ENCODE measurements around the gene FAM98C. TPM values are rescaled to one million over a fixed set of nuclear protein-coding genes. Genes with fewer than 3 reads are reported as not detected.
"Not testable (repeated sequence)": the region's sequence is repeated elsewhere in the genome, so short reads cannot be mapped to it uniquely, and the experiment has no call there.

Gene FAM98C
- total and polyA plus RNA-seq, 2 donors = 5.1 to 27.9 TPM

DNA sequence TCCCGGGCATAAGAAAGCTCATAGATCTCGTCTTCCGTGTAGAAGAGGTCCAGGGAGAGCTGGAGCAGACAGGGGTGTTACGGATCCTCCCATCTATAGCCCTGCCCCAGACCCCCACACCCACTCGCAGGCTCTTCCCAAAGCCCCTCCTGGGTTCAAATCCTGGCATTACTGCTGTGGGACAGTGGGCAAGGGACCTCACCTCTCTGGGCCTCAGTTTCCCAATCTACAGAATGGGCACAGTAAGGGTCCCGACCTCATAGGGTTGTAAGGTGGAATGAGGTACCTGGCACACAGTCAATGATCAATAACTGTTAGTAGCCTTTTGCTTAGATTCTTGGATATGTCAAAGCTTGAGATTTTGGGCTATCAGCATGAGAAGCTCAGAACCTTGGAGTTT is 10.5 kb downstream of the FAM98C start:
- no peak overlapping the region for H3K27ac ChIP-seq (ENCODE audit: low read depth)
- 84% methylated on average over 6 of the region's 6 CpGs for WGBS
- no peak for DNase-seq (ENCODE audit: extremely low spot score)
- no peaks in the 10 kb centered on the region for H3K36me3 ChIP-seq (ENCODE audit: insufficient read depth)
- no peaks in the 10 kb centered on the region for H3K4me1 ChIP-seq (ENCODE audit: insufficient read depth)
- H3K4me3 ChIP-seq (ENCODE audit: low read depth, low read length) = no peak overlapping the region

DNA sequence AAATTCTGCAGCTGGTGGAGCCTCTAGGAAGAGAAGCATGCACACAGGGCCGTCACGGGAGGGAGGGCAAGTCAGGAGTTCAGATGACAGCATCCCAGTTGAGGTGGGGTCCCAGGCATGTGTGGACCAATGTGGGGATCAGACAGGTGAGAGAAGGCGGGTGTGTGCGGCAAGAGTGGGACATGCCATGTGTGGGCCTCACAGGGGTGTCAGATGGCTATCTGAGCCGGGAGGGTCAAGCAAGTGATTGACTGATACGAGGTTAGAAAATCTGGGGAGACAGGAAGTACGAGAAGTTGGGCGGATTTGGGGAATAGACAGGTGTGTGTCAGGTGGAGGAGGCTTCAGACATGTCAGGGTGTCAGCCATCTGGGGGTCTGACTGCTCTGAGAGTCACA is 14.3 kb downstream of the FAM98C start:
- no peak overlapping the region for H3K27ac ChIP-seq (ENCODE audit: low read depth)
- DNase-seq (ENCODE audit: extremely low spot score) = no peak
- no peak overlapping the region for H3K4me3 ChIP-seq (ENCODE audit: low read depth, low read length)
- H3K36me3 ChIP-seq (ENCODE audit: insufficient read depth) = no peaks in the 10 kb centered on the region
- H3K4me1 ChIP-seq (ENCODE audit: insufficient read depth) = no peaks in the 10 kb centered on the region
- WGBS = 68% methylated on average over 8 of the region's 8 CpGs

DNA sequence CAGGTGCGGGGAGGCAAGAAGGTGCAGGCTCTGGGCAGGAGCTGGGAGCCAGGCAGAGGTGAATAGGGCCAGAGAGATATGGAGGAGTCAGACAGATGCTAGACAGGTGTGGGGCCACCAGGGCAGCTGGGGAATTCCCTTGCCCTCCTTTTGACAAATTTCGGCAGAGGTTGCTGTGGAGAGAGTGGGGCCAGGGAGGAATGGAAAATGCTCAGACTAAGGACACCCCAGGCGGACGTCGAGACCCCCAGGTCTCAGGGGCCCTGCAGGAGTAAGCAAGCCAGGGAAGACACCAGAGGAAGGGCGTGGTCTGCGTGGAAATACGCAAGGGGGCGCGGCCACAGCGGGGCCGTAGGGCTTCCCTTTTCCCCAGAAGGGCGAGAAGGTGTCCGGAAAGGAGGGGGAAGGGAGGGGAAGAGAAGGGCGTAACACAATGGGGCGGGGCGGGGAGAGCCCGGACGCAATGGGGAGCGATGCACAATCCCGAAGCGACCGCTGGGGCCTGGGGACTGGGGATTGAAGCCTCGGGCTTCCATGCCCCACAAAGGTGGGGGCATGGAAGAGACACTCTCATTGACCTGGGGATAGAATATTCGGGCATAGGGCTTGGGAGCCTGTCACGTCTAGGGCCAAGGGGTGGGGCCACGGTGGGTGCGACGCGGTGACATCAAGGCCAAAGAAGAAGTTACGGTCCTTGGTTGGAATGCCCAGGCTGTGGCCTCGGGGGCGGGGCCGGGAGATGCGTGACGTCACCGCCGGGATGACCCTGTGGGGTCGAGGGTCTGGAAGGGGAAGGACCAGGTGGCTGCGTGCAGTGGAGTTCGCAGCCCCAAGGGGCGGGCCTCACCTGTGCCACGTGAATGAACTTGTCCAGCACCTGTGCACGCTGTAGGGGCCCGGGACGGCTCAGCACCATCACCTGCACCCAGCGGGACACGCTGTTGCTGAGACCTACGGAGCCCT is 14.9 kb downstream of the FAM98C start:
- H3K36me3 ChIP-seq (ENCODE audit: insufficient read depth) = no peaks in the 10 kb centered on the region
- H3K4me3 ChIP-seq (ENCODE audit: low read depth, low read length) = no peak overlapping the region
- H3K27ac ChIP-seq (ENCODE audit: low read depth) = no peak overlapping the region
- 6% methylated on average over 49 of the region's 49 CpGs for WGBS
- DNase-seq (ENCODE audit: extremely low spot score) = no peak
- H3K4me1 ChIP-seq (ENCODE audit: insufficient read depth) = no peaks in the 10 kb centered on the region

DNA sequence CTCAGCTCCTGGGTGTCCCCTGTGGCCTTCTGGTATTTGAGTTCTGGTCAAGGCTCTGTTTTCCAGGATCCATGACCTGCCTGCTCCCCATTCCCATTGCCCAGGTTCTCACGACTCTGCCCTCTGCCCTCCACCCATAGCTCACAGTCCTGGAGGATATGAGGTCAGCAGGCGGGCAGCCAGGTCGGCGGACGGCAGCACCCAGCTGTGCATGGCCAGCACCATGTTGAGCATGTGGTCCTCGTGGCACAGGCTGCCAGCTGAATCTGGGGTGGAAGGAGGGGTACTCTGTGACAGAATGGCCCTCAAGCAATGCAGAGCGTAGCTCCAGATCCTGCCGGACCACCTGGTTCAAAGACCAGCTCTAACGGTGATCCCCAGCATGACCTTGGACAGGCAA is 18.0 kb downstream of the FAM98C start:
- 83% methylated on average over 9 of the region's 9 CpGs for WGBS
- H3K4me3 ChIP-seq (ENCODE audit: low read depth, low read length) = no peak overlapping the region
- no peaks in the 10 kb centered on the region for H3K4me1 ChIP-seq (ENCODE audit: insufficient read depth)
- no peaks in the 10 kb centered on the region for H3K36me3 ChIP-seq (ENCODE audit: insufficient read depth)
- H3K27ac ChIP-seq (ENCODE audit: low read depth) = no peak overlapping the region
- DNase-seq (ENCODE audit: extremely low spot score) = no peak

DNA sequence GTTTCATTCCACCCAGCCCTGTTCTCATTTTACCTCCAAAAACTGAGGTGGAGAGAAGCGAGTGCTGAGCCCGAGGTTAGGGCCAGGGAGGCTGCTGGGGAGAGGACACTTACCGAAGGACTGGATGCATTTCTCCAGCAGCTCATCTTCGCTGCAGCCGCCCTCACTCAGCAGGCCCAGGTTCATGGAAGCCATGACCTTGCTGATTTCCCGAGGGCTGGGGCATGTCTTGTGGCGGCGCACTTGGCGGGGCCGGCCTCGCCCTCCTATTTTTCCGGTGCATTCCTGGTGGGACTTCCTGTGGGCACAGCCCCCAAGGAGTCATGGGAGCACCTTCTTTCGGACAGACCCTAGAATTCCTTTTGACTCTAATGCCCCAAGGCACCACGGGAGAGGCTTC is 19.0 kb downstream of the FAM98C start:
- Histone ChIP-seq H3K4me3 (ENCODE audit: low read depth, low read length) (no peak overlapping the region), H3K36me3 (ENCODE audit: insufficient read depth) (no peaks in the 10 kb centered on the region), H3K4me1 (ENCODE audit: insufficient read depth) (no peaks in the 10 kb centered on the region), H3K27ac (ENCODE audit: low read depth) (no peak overlapping the region)
- DNase-seq (ENCODE audit: extremely low spot score) = no peak
- WGBS = 75% methylated on average over 14 of the region's 14 CpGs

- no peak for DNase-seq (ENCODE audit: extremely low spot score)
- no peaks in the 10 kb centered on the region for H3K36me3 ChIP-seq (ENCODE audit: insufficient read depth)
- no peak overlapping the region for H3K4me3 ChIP-seq (ENCODE audit: low read depth, low read length)
- H3K4me1 ChIP-seq (ENCODE audit: insufficient read depth) = no peaks in the 10 kb centered on the region
- 78% methylated on average over 7 of the region's 7 CpGs for WGBS
- H3K27ac ChIP-seq (ENCODE audit: low read depth) = no peak overlapping the region
These were observed 19.5 kb downstream of the FAM98C start for GRCh38 chr19:38422438-38422837.

GRCh38 chr19:38424272-38424671 is 21.4 kb downstream of the FAM98C start:
- H3K36me3 ChIP-seq (ENCODE audit: insufficient read depth) = no peaks in the 10 kb centered on the region
- no peaks in the 10 kb centered on the region for H3K4me1 ChIP-seq (ENCODE audit: insufficient read depth)
- H3K4me3 ChIP-seq (ENCODE audit: low read depth, low read length) = no peak overlapping the region
- 88% methylated on average over 5 of the region's 5 CpGs for WGBS
- DNase-seq (ENCODE audit: extremely low spot score) = no peak
- H3K27ac ChIP-seq (ENCODE audit: low read depth) = no peak overlapping the region

DNA sequence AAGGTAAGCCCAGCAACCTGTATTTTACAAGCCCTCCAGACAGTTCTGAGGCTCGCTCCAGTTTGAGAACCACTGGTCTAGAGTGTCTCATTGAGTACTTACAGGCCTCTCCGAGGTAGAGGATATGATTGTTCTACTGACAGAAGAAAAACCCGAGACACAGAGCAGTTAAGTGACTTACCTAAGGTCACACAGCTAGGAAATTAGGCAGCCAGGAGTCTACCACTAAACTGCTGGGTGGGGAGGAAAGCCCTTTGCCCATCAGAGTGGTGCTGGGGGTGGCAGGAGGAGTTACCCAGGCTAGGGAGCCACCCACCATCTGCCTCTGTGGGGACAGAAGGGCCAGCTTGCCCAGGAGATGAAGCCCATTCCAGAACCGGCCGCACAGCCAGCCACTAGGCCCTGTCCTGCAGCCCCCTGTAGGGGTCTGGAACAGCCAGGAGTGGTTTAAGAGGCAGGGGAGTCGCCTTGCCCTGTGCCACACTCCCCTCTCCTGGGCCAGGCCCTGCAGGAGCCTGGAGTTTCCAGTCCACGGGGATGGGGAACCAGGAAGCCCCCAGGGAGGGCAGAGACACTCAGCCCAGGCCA is 22.4 kb downstream of the FAM98C start:
- Histone ChIP-seq H3K4me3 (ENCODE audit: low read depth, low read length) (no peak overlapping the region), H3K27ac (ENCODE audit: low read depth) (no peak overlapping the region), H3K36me3 (ENCODE audit: insufficient read depth) (no peaks in the 10 kb centered on the region), H3K4me1 (ENCODE audit: insufficient read depth) (no peaks in the 10 kb centered on the region)
- no peak for DNase-seq (ENCODE audit: extremely low spot score)
- 66% methylated on average over 7 of the region's 7 CpGs for WGBS

DNA sequence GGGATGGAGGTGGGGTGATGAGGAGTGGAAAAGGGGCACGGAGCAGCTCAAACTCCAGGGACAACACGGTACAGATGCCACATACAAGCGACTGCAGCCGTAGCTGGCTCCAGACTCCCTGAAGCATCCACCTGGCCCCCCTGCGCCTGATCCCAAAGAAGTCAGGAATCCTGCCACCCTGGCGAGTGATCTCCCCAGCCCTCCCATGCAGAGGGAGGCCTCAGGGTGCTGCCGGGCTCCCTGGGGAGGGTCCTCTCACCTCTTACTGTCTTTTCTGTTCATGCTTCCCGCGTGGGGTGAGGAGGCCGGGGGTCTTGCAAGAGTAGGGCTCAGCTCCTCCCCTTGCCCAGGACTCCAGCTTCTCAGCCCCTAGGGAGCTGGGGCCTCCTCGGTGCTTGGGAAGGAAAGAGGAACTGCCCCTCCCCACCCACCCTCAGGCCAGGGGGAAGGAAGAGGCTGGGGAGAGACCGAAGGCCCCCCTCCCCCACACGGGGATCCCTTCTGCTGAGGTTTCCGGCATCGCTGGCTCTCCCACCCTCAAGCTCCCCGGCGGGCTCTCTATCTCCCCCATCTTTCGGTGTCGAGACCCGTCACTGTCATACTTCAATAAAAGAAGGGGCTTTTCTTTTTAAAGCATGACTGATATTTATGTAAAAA is 23.0 kb downstream of the FAM98C start, which contains the start of gene RASGRP4:
Gene RASGRP4 (minus strand): TSS at position 410 of the 657 bp plus-strand sequence. CDS start 128 bp downstream, at position 282.
- no peaks in the 10 kb centered on the region for H3K36me3 ChIP-seq (ENCODE audit: insufficient read depth)
- H3K4me1 ChIP-seq (ENCODE audit: insufficient read depth) = no peaks in the 10 kb centered on the region
- no peak for DNase-seq (ENCODE audit: extremely low spot score)
- whole genome bisulfite sequencing = 16% methylated on average over 20 of the region's 20 CpGs
- no peak within 1 kb of the TSS for H3K4me3 ChIP-seq (ENCODE audit: low read depth, low read length)
- H3K27ac ChIP-seq (ENCODE audit: low read depth) = no peak within 1 kb of the TSS

DNA sequence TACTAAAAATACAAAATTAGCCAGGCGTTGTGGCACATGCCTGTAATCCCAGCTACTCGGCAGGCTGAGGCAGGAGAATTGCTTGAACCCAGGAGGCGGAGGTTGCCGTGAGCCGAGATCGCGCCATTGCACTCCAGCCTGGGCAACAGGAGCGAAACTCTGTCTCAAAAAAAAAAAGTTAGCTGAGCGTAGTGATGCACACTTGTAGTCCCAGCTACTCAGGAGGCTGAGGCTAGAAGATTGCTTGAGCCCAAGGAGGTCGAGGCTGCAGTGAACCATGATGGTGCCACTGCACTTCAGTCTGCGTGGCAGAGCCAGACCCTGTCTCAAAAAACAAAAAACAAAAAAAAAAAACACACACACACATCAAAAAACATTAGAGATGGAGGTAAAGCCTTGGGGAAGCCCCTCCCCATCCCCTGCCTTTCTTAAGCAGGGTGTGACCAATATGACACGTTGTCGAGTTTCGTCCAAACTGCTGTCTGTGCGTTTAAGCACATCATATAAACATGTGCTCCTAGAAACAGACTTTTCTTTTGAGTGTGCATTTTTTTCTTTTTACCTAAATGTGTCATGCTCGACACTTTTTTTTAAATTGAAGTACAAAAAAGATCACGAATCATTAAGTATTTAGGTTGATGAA is 24.3 kb downstream of the FAM98C start:
- H3K36me3 ChIP-seq (ENCODE audit: insufficient read depth); H3K4me3 ChIP-seq (ENCODE audit: low read depth, low read length); H3K4me1 ChIP-seq (ENCODE audit: insufficient read depth); H3K27ac ChIP-seq (ENCODE audit: low read depth); DNase-seq (ENCODE audit: extremely low spot score): not testable (repeated sequence)
- WGBS = 67% methylated on average over 16 of the region's 17 CpGs

- no peak for DNase-seq (ENCODE audit: extremely low spot score)
- WGBS = 58% methylated on average over 14 of the region's 14 CpGs
- no peak overlapping the region for H3K27ac ChIP-seq (ENCODE audit: low read depth)
- H3K36me3 ChIP-seq (ENCODE audit: insufficient read depth) = no peaks in the 10 kb centered on the region
- no peaks in the 10 kb centered on the region for H3K4me1 ChIP-seq (ENCODE audit: insufficient read depth)
- no peak overlapping the region for H3K4me3 ChIP-seq (ENCODE audit: low read depth, low read length)
These were observed 26.3 kb downstream of the FAM98C start for GRCh38 chr19:38429055-38429810.

GRCh38 chr19:38429811-38430156 is 26.9 kb downstream of the FAM98C start:
- WGBS = 83% methylated on average over 2 of the region's 2 CpGs
- H3K4me1 ChIP-seq (ENCODE audit: insufficient read depth) = no peaks in the 10 kb centered on the region
- no peak overlapping the region for H3K27ac ChIP-seq (ENCODE audit: low read depth)
- no peak overlapping the region for H3K4me3 ChIP-seq (ENCODE audit: low read depth, low read length)
- DNase-seq (ENCODE audit: extremely low spot score) = no peak
- no peaks in the 10 kb centered on the region for H3K36me3 ChIP-seq (ENCODE audit: insufficient read depth)

- no peaks in the 10 kb centered on the region for H3K36me3 ChIP-seq (ENCODE audit: insufficient read depth)
- WGBS = 83% methylated on average over 7 of the region's 7 CpGs
- no peak overlapping the region for H3K4me3 ChIP-seq (ENCODE audit: low read depth, low read length)
- H3K4me1 ChIP-seq (ENCODE audit: insufficient read depth) = no peaks in the 10 kb centered on the region
- H3K27ac ChIP-seq (ENCODE audit: low read depth) = no peak overlapping the region
- no peak for DNase-seq (ENCODE audit: extremely low spot score)
These were observed 28.0 kb downstream of the FAM98C start for GRCh38 chr19:38430931-38431330.

Measured in urinary bladder (tissue), 4 donors.